ENCODE measurements around the gene CFAP206. TPM values are rescaled to one million over a fixed set of nuclear protein-coding genes. Genes with fewer than 3 reads are reported as not detected.

The CFAP206 gene
- total RNA-seq, 1 experiment from 2014 or later, result not detected

- Histone ChIP-seq H3K9ac (ENCODE audit: extremely low read depth, insufficient read length, low read length) (no peak overlapping the region), H3T11ph (ENCODE audit: low read length) (no peak overlapping the region), H2BK15ac (ENCODE audit: low read depth, low read length) (no peak overlapping the region), H3K23ac (ENCODE audit: insufficient read length, low read depth, low read length) (no peak overlapping the region), H3K27ac (ENCODE audit: insufficient read length, low read depth, low read length) (no peak overlapping the region), H3K27me3 (ENCODE audit: insufficient read depth, low read length) (no peaks in the 10 kb centered on the region), H3K4me1 (ENCODE audit: insufficient read depth, low read length) (peaks cover 6% of the 10 kb centered on the region; the same call in 1 of the 2 replicates), H2BK5ac (ENCODE audit: insufficient read length, low read length) (no peak overlapping the region), H2AFZ (ENCODE audit: low read length) (no peak overlapping the region), H3K4ac (ENCODE audit: low read depth, low read length) (no peak overlapping the region), H2BK120ac (ENCODE audit: low read depth, low read length, poor library complexity, severe bottlenecking) (no peak overlapping the region), H3K9me3 (ENCODE audit: control insufficient read depth, low read depth, low read length) (no peaks in the 10 kb centered on the region), H3K18ac (ENCODE audit: insufficient read length, low read depth, low read length) (no peak overlapping the region), H2BK20ac (ENCODE audit: low read depth, low read length, poor library complexity, severe bottlenecking) (no peak overlapping the region), H4K91ac (ENCODE audit: insufficient read length, low read depth, low read length) (no peak overlapping the region), H3K4me2 (ENCODE audit: insufficient read depth, insufficient read length, low read length) (no peak overlapping the region), H3K23me2 (ENCODE audit: insufficient read length, low read depth, low read length, poor library complexity, severe bottlenecking) (no peaks in the 10 kb centered on the region), H4K8ac (replicated peaks; ENCODE audit: insufficient read length, low read depth, low read length) (no peak overlapping the region), H3K56ac (ENCODE audit: insufficient read length, low read depth, low read length) (no peak overlapping the region), H2AK5ac (ENCODE audit: insufficient read length, low read length) (no peak overlapping the region), H3K14ac (ENCODE audit: insufficient read depth, low read length) (no peak overlapping the region), H3K79me2 (ENCODE audit: insufficient read depth, low read length) (no peaks in the 10 kb centered on the region), H2BK12ac (ENCODE audit: insufficient read length, low read depth, low read length) (no peak overlapping the region), H4K20me1 (ENCODE audit: control insufficient read depth, insufficient read depth, insufficient read length) (no peaks in the 10 kb centered on the region), H4K5ac (ENCODE audit: insufficient read length, low read depth, low read length) (no peak overlapping the region), H3K79me1 (ENCODE audit: insufficient read depth, low read depth, low read length, poor library complexity, severe bottlenecking) (no peaks in the 10 kb centered on the region)
- no CpG with 5 or more reads among the region's 5 CpGs for WGBS (ENCODE audit: extremely low coverage, insufficient read length, low lambda C conversion rate)
- DNase-seq, result no peak
- H3K4me1 Mint-ChIP-seq, result peaks cover 6 to 9% of the 10 kb centered on the region in 2 experiments
- no peaks in the 10 kb centered on the region; a peak in 3 of 7 replicates for H3K36me3 Mint-ChIP-seq (ENCODE audit: insufficient read depth in 1 of 3, low read depth in 3 of 3)
- no peaks in the 10 kb centered on the region for H3K9me3 Mint-ChIP-seq
- no peak overlapping the region for H3K27ac Mint-ChIP-seq
- H3K4me3 Mint-ChIP-seq, result no peak overlapping the region
- no peaks in the 10 kb centered on the region for H3K27me3 Mint-ChIP-seq (ENCODE audit: low read depth)
- no peak for TF ChIP-seq CTCF (conservative IDR thresholded peaks at IDR 0.05)
Measured at GRCh38 chr6:87441711-87442110, 33.9 kb downstream of the CFAP206 start.

Measured in H9 (cell line).